Erythroblast (primary cell): ENCODE data around the gene SNX30.

Experiments used
- GATA1 ChIP-seq: IDR thresholded peaks from 2 replicates; pipeline ENCODE4 v1.6.1; 2011; ENCODE audit warnings: low read depth, mild to moderate bottlenecking, control low read depth, low read length, moderate library complexity
- POLR2A ChIP-seq: IDR thresholded peaks from 2 replicates; pipeline ENCODE4 v1.6.1; 2011; ENCODE audit warnings: mild to moderate bottlenecking, low read length

DNA sequence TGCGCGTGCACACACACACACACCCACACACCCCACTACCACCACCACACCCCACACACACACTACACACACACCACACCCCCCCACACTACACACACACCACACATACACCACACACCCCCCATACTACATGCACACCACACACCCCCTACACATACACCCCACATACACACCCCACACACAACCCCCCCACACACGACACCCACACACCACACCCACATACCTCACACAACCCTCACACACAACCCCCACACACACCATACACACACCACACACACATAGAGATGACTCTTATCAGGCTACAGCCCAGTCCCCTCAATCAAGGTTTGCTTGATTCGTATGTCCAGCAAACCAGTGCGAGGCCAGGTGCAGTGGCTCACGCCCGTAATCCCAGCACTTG, 114.4 kb downstream of the SNX30 start:
- no peak for TF ChIP-seq POLR2A
- no peak for TF ChIP-seq GATA1
